Testis (tissue), 2 donors: ENCODE measurements around the gene STX1A.

Experiments used
- CTCF ChIP-seq, 3 experiments: fragments of 450-650 bp in 2 of 3; fragments of 200-600 bp in 1 of 3; sonication (generic) in 1 of 3; IDR thresholded peaks; one replicate each; pipeline ENCODE4 v1.5.1; 2016 to 2019; ENCODE audit warnings: antibody characterized with exemption in 3 of 3, mild to moderate bottlenecking in 2 of 3, moderate library complexity in 1 of 3
- POLR2A ChIP-seq: fragments of 450-650 bp; IDR thresholded peaks from one replicate; pipeline ENCODE4 v1.6.1; 2017; ENCODE audit warnings: antibody characterized with exemption, mild to moderate bottlenecking, moderate library complexity

- TF ChIP-seq CTCF (IDR thresholded peaks at IDR 0.05) (no peak), POLR2A (no peak)
Observed at GRCh38 chr7:73738220-73738611, 18.7 kb upstream of the STX1A start.
